Inflammatory macrophage treated with lipopolysaccharide for 1 hour (primary cell): Measurements from ENCODE around the gene TLK2.
"Not testable (repeated sequence)": the region's sequence is repeated elsewhere in the genome, so short reads cannot be mapped to it uniquely, and the experiment has no call there.

Experiments used
- DNase-seq, 2 donors: peaks; one replicate each; pipeline ENCODE4 v3.0.0-alpha.2; 2020 to 2022

The TLK2 gene

GRCh38 chr17:62493049-62493655 lies 14.5 kb downstream of the TLK2 start:
- not testable (repeated sequence) for DNase-seq

DNA sequence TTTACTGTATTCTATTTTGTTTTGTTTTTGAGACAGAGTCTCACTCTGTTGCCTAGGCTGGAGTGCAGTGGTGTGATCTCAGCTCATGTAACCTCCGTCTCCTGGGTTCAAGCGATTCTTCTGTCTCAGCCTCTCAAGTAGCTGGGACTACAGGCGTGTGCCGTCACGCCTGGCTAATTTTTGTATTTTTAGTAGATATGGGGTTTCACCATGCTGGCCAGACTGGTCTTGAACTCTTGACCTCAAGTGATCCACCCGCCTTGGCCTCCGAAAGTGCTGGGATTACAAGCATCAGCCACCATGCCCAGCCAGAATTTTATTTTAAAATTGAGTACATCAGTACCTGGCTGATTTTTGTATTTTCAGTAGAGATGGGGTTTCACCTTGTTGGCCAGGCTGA lies 15.4 kb downstream of the TLK2 start:
- not testable (repeated sequence) for DNase-seq

GRCh38 chr17:62496344-62496743 lies 17.7 kb downstream of the TLK2 start:
- not testable (repeated sequence) for DNase-seq

DNA sequence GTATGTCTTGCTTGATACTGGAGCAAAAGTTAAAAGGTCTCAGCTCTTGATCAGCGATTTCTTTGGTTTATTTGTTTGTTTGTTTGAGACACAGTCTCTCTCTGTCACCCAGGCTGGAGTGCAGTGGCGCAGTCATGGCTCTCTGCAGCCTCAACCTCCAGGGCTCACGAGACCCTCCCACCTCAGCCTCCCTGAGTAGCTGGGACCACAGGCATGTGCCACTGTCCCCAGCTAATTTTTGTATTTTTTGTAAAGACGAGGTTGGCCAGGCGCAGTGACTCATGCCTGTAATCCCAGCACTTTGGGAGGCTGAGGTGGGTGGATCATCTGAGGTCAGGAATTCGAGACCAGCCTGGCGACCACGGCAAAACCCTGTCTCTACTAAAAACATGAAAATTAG lies 20.2 kb downstream of the TLK2 start:
- DNase-seq: not testable (repeated sequence)

DNA sequence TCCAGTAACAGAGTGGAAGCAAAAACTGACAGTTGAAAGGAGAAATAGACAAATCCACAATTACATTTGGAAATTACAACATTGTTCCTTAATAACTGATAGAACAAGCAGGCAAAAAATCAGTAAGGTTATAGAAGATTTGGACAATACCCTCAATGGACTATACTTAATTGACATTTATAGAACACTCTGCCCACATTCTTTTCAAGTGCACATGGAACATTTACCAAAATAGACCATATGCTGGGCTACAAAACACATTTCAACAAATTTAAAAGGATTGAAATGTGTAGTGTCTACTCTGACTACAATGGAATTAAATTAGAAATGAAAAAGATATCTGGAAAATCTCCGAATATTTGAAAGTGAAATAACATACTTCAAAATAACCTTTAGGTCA lies 21.8 kb downstream of the TLK2 start:
- not testable (repeated sequence) for DNase-seq

- DNase-seq: not testable (repeated sequence)
These were observed 26.2 kb downstream of the TLK2 start for GRCh38 chr17:62504857-62505256.

DNA sequence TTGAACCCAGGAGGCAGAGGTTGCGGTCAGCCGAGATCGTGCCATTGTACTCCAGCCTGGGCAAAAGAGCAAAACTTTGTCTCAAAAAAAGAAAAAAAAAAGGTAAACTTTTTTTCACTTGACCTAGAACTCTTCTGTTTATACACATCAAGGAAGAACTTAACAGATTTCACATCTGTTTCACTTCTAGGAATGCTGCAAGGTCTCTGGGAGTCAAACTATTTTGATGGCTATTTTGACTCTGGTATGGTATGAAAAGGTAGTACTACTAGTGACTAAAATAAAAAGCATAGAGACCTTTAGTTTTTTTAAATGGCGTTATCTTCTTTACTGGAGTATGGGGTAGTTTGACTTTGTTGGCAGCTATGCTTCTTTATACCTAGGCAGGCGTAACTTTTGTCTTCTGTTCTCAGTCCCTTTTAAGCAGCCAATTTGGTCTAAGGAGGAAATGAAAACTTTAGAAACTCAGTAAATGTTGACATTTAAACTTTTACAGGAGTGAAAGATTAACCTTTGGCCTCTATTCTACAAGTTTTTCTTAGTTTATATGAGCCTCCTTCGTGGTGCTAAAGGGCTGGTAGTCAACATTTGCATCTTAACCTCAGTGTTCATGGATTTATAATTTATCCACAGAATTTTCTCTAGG lies 28.7 kb downstream of the TLK2 start:
- DNase-seq: not testable (repeated sequence)

DNA sequence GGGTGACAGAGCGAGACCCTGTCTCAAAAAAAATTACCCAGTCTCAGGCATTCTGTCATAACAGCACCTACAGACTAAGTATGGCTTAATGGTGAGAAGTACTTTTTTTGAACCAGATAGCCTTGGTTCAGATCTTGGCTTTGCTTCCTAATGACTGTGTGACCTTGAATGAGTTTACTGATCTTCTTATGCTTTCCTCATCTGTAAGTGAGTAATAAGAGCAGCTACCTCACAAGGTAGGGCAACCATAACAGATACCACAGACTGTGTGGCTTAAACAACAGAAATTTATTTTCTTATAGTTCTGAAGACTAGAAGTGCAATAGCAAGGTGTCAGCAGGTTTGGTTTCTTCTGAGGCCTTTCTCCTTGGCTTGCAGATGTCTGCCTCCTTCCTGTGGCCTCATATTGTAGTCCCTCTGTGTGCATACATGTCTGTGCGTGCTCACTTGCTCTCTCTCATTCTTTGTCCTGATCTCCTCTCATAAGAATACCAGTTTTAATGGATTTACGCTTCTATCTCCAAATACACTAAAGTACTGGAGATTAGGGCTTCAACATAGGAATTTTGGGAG lies 31.7 kb downstream of the TLK2 start:
- not testable (repeated sequence) for DNase-seq

DNA sequence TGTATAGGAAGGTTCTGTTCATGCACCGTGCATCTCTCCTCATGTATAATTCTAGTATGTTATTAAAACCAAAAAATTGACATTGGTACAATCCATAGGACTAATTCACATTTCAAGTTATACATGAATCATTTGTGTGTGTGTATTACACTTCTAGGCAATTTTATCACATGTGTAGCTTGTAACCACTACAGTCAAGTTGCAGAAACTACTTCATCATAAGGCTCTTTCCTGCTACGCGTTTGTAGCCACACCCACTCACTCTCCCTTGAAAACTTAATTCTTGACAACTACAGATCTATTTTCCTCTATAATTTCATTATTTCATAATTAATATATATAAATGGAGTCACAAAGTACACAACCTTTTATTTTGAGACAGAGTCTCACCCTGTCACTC lies 32.4 kb downstream of the TLK2 start:
- peak; percentile 17 to 57 for DNase-seq

DNA sequence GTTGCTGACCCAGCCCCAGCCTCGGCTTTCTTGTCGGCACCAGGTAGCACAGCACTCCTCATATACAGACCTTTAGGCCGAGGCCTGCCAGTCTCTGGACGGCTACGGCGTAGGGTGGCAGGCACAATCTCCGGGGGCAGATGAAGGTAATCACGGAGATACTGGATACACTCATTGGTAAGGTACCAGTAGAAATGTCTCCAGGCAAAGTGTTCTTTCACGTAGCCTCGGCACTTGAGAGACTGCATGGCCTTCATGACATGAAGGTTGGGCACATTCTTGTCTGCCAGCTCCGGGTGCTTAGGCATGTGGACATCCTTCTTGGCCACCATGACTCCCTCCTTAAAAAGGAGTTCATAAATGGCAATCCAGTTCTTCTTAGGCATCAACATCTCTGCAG lies 37.8 kb downstream of the TLK2 start:
- DNase-seq: not testable (repeated sequence)

DNA sequence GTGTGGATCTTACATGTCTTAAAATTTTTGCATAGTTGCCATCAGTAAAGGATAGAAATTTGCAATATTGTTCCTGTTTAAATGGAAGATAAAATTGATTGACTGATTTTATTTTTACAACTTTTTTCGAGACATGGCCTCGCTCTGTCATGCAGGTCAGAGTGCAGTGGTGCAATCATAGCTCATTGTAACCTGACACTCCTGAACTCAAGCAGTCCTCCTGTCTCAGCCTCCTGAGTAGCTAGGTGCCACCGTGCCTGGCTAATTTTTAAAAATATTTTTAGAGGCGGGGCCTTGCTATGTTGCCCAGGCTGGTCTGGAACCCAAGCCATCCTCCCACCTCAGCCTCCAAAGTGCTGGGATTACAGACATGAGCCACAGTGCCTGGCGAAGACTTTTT lies 42.7 kb downstream of the TLK2 start:
- DNase-seq: not testable (repeated sequence)

DNA sequence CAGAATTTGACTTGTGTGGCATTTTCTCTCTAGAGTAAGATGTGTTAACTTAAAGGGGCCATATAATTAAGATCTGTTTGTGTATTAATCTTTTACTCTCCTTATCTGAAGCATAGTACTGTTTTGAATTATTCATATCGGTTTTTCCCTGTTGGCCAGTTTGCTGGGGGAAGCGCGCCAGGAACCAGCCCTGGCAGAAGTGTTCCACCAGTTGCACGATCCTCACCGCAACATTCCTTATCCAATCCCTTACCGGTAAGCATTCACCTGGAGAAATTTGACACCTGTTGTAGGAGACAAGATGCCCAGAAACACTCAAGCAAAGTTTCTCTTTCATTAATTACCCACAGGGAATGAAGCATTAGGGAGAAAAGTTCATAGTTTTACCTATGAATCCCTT lies 45.5 kb downstream of the TLK2 start:
- DNase-seq: not testable (repeated sequence)

GRCh38 chr17:62525317-62525716 lies 46.7 kb downstream of the TLK2 start:
- DNase-seq: peak in 1 of 2 donors; percentile 4

- not testable (repeated sequence) for DNase-seq
These were observed 52.3 kb downstream of the TLK2 start for GRCh38 chr17:62530936-62531335.

DNA sequence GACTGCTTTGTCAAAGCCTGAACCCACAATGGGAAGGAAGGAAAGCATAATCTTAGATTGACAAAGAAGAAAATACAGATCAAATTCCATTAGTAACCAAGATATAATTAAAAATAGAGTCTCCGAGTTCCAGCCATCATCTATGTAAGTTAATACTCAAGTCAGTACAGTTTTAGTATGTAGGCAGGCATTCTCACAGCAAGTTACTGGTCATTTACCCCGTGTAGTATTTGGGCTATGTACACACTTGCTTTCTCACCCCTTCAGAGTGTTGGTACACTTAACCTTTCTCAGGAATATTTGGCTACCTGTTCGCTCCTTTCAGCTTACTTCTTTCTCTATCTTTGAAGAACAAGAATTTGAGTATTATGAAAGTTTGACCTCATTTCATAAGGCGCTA lies 57.9 kb downstream of the TLK2 start:
- DNase-seq: not testable (repeated sequence)

- DNase-seq: not testable (repeated sequence)
These were observed 62.4 kb downstream of the TLK2 start for GRCh38 chr17:62541073-62541472.

DNA sequence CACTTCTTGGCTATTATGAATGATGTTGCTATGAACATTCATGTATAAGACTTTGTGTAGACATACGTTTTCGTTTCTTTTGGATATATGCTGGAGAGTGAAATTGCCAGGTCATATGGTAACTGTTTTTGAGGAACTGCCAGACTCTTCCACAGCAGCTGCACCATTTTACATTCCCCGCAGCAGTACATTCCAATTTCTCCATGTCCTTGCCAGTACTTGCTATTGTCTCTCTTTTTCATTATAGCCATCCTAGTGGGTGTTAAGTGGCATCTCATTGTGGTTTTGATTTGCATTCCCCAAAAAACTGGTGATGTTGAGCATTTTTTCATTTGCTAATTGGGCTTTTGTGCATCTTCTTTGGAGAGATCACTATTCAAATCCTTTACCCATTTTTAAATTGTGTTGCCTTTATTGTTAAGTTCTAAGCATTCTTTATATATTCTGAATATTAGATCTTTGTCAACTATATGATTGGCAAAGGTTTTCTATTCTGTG lies 64.7 kb downstream of the TLK2 start:
- not testable (repeated sequence) for DNase-seq

DNA sequence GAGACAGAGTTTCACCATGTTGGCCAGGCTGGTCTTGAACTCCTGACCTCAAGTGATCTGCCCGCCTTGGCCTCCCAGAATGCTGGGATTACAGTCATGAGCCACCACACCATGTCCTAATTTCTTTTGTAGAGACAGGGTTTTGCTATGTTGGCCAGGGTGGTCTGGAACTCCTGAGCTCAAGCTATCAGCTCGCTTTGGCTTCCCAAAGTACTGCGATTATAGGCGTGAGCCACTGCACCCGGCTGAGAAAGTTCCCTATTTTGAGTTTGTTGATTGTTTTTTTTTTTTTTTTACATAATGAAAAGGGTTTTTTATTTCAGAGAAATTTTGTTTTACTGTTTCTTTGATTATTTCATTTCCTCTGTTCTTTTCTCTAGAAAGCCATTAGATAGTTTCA lies 67.4 kb downstream of the TLK2 start:
- DNase-seq: not testable (repeated sequence)

DNA sequence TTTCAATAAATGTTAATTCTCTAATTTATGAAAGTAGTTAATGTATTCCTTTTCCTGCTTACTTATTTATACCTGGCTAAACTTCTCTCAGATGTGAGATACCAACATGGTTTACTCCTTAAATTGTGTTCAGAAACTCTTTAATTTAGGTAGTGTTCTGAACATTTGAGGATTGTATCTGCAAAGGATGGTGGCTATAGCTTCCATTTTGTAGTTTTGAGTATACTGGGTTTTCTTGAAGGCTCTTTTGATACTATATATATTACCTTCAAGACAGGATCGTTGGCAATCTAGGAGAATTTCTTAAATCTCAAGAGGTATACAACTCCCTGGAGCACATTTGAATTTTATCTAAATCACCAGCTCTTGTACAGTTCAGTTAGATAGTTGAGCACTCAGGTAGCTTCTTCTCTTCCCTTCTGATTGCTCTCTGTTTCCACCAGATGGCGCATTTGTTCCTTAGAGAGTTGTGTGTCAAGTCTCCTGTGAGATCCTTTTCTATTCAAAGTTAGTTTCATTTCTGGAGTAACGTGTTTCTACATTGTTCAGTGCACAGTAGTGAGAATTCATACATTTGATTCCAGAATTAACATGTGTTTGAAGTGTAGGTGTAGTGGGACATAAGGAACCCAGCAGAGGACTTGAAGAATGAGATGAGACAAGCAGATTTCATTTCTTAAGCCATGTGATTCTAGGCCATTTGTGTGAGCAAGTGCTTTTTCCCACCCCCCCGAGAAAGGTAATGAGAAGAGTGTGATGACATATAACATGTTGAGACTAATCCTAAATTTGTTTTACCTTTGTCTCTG lies 74.4 kb downstream of the TLK2 start:
- peak; percentile 32 to 55 for DNase-seq

GRCh38 chr17:62557532-62557931 lies 78.9 kb downstream of the TLK2 start:
- not testable (repeated sequence) for DNase-seq

- DNase-seq: not testable (repeated sequence)
These were observed 80.3 kb downstream of the TLK2 start for GRCh38 chr17:62558941-62559340.

DNA sequence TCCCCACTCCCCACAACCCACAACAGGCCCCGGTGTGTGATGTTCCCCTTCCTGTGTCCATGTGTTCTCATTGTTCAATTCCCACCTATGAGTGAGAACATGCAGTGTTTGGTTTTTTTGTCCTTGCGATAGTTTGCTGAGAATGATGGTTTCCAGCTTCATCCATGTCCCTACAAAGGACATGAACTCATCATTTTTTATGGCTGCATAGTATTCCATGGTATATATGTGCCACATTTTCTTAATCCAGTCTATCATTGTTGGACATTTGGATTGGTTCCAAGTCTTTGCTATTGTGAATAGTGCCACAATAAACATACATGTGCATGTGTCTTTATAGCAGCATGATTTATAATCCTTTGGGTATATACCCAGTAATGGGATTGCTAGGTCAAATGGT lies 82.3 kb downstream of the TLK2 start:
- DNase-seq: not testable (repeated sequence)

DNA sequence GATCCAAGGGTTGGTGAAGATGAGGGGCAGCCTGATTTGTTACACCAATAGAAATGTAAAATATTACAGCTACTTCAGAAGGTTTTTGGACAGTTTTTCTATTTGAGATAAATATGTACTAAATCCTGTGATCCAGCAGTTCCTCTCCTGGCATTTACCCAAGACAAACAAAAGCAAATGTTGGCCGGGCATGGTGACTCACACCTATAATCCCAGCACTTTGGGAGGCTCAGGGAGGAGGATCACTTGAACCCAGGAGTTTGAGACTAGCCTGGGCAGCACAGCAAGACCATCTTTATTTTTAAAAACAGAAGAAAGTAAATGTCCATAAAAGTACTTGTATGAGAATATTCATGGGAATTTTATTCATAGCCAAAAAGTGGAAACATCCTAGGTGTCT lies 84.0 kb downstream of the TLK2 start:
- no peak for DNase-seq
